T-helper 22 cell (primary cell): Measurements from ENCODE around the gene TBC1D3I.
"Not testable (repeated sequence)": the region's sequence is repeated elsewhere in the genome, so short reads cannot be mapped to it uniquely, and the experiment has no call there.

ENCODE experiments used
- DNase-seq: peaks from one replicate; pipeline ENCODE4 v3.0.0-alpha.2; 2020; ENCODE audit warnings: low read depth

TBC1D3I gene

GRCh38 chr17:36206486-36206821 lies 57.9 kb downstream of the TBC1D3I start:
- DNase-seq: not testable (repeated sequence)

- no peak for DNase-seq
These were observed 58.5 kb downstream of the TBC1D3I start for GRCh38 chr17:36205637-36206485.

DNA sequence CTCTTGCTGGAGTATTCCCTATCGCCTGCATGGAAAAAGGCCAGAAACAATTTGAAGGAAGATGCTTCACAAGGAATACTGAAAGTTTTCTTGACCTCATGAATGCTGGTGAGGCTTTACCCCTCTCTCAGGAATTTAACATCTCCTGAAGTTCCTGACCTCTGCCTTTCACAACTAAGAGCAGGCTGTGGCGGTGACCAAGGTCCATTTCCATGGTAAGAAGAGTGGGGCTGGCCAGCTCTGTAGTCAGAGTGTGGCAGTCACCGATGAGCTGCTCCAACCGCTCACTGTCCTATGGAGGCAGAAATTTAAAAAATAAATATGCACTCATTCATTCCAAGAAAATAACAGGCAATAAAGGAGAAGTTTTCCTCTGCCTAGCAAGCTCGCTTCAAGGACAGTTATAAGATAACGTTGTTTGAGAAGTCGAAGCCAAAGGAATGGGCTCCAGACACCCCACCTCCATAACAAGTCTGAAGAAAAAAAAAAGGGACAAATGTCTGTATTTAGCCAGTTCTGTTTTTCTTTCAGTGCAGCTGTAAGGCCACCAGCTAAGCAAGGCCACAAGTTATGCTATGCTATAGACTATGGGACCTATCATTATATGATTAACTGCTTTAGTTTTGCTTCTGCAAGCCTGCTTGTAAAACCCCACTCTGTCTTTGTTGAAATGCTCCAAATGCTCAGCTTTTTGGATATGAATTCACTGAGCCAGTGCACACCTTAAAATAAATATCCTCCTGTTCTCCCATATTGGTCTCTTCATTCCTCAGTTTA lies 59.5 kb downstream of the TBC1D3I start:
- no peak for DNase-seq
